ENCODE data around the gene CCDC85C.

CCDC85C gene

DNA sequence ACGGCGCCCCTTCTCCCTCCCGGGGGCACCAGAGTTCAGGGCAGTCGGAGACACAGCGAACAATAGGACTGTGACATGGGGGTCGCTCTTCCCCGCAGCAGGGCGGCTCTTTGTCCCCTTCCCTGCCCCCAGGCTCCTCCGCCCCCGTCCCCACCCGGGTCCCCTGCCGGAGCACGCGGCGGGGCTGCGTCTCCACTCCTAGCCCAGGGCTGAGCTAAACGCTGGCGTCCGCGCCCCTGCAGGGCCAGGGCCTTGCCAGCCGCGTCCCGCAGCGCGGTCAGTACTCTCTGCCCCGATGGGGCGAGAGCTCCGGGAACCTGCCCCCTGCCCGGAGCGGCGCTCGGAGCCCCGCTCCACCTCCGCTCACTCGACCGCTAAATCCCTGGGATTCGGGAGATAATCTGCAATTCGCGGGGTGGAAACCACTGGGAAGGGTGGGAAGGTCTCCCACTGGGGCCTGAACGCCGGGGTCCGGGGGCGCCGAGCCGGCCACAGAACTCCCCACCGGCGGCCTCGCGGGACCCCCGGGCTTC lies 825 bp upstream of the CCDC85C start:
- FAIRE-seq, result no peak

DNA sequence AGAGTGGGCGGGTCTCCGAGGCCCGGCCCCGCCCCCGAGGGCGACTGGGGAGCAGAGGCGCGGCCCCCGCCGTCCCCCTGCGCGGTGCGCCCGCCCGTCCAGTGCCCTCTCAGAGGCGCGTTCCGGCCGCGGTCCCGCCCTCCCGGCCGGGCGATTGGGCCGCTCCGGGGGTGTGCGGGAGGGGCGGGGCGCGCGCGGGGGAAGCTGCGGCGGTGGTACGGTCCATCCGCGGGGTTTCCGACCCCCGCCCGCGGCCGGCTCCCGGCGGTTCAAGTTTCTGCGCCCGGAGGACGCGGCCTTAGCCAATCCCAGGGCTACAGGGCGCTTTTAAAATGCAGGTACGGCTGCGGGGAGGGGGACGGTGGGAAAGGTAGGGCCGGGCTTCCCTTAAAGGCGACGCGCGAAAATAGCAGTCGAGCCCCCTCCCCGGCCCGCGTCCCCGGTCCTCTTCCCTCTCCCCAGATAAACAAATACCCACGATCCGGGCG lies 315 bp upstream of the CCDC85C start:
- FAIRE-seq, result no peak

DNA sequence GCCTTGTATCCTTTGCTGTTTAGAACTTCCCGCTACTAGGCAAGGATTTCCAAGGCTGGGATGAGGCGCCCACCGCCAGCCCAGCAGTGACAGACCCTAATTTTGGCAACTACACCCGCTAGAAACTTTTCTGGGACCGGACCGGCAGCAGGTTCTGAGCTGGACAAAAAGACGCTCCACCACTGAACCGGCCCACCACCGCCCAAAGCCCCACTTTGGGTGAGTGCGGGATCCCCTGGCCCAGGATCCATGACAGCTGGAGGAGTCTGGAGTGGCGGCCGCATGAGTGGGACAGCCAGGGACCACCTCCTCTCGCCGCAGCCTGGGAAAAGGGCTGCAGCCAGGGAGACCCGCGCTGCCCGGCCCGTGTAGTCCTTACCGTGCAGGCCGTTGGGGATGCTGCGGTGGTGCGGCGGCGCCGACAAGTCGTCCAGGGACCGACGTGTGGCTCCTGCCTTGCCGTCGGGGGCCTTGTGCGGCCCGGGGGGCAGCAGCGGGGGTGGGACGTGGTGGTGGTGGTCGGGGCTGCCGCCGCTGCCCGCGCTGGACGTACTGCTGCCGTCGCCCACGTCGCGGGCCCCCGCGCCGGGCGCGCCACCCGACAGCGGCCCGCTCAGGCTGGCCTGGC lies 1.1 kb downstream of the CCDC85C start:
- FAIRE-seq, result no peak

DNA sequence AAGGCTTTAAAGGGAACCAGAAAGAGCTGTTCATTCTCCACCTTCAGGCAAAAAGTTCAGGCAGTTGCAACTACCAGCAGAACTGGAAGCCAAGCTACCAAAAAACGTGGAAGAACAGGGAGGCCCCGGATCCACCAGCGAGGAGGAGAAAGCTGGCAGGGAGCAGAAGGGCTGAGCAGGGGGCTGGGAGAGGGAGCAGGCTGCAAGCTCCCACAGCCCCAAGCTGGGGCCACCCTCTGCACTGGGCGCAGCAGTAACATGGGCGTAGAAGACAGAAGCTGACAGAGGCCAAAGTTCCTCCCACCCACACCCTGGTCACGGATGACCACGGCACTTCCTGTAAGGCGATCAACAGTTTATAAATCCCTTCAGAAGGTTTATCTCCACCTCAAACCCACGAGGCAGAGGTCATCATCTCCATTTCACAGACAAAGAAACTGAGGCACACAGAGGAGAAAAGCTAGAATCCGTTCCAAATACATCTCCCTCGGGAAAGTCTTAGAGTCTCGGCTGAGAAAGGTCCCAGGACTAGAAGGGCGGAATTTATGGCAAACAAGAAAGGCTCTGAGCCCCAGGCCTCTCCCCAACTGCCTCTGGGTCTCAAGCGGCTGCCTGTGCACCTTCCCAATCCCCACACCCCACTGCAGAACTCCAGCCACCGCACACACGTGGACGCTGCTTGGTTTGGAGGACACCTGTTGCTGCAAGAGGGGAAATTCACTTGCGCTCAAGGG lies 1.8 kb downstream of the CCDC85C start:
- no peak for FAIRE-seq

DNA sequence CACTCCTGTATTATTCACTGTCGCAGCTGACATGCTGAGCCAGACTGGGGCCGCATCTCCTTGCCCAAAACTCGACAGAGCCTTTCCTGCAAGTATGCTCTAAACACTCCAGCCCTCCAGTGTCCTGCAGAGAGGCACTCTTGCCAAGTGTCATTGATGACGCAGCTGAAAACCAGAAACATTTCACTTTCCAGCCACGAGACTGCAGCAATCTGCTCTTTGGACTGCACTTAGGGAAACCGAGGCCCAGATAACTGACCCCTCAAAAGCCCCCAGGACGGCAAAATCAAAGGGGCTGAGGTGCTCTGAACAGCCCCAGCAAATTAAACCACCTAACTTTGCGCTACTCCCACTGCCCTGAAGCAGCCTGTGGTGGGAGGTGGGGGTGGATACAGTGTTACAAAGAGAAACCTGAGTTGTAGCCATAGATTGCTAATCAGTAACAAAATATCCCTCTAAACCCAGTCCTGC lies 2.6 kb downstream of the CCDC85C start:
- FAIRE-seq, result no peak

DNA sequence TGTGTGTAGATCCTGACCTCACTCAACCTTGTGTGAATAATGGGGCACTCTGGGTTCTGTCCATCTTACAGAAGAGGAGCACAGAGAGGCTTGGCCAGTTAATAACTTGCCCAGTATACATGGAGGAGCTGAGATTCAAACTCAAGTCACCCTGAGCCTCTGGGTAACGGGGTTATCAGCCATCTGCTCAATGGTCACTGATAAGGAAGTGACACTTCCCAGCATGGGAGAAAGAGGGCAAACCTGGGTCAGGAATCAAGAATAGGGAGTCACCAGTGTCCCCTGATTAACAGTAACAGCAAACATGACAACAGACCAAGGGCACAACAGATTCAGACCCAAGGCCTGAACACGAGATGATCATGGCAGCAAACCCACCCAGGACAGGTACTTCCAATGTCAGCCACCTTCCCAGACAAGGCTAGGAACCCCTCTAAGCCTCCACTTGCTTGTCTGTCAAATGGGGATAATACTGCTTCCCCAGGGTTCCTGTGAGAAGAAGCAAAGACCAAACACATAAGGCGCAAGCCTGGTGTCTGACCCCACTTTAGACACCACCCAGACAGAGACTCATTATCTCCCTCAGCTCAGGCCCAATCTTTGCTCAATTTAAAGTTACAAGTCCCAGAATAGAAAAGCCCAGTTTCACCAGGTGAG lies 3.6 kb downstream of the CCDC85C start:
- FAIRE-seq, result no peak

DNA sequence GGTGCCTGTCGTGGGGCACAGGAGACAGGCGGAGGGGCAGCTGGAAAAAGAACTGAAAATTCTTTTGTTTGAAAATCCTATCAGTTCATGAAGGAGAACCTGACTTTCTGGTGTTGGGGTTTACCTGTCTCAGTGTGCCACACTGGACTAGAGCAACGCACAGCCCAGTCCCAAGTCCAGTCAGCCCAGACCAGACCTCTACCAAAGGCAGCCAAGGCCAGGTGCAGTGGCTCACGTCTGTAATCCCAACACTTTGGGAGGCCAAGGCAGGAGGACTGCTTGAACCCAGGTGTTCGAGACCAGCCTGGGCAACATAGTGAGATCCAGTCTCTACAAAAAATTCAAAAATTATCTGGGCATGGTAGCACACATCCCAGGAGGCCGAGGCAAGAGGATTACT lies 4.6 kb downstream of the CCDC85C start:
- no peak for FAIRE-seq

DNA sequence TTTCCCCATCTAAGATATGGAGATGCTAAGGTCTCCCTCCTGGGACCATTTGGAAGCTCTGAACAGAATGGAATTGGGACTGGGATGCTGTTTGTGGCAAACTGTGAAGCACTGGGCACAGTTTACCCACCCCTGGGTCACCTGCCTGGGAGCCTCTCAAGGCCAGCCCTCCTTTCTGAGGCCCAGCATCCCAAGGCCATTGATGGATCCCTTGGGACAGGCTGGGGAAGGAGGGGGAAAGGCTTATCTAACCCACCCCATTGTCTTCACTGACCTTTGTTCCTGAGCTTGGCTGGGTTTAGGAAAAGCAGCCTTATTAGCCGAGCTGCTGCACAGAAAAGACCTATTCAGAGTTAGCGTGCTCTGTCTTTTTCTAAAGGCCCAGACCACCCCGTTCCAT lies 5.2 kb downstream of the CCDC85C start:
- FAIRE-seq, result no peak

DNA sequence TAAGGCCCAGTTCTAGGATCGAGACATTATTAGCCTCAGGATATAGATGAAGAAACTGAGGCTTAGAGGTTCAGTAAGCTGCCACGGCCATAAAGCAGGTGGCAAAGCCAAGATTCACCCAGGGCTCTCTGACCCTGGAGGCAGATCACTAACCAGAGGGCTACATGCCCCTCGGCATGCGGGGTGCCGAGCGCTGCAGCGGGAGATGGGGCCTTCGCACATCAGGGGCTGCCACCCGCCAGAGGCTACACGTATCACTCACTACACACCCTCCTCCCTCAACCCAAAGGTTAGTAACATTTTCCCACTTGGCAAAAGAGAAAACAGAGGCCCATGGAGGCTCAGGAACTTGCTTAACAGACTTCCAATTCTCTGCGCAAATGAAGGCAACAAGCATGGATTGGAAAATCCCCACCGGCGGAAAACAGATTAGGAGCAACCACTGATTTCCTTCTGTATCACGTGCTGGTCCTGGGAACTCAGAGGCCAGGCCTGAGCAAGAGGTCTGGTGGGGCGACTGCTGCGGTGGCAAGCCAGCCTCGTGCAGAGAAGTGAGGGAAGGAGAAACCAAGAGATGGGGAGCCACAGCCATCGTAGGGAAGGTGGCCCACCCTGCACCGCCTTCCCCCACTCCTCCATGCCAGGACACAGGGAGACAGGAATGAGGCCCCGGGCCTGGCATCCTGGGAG lies 6.0 kb downstream of the CCDC85C start:
- no peak for FAIRE-seq

DNA sequence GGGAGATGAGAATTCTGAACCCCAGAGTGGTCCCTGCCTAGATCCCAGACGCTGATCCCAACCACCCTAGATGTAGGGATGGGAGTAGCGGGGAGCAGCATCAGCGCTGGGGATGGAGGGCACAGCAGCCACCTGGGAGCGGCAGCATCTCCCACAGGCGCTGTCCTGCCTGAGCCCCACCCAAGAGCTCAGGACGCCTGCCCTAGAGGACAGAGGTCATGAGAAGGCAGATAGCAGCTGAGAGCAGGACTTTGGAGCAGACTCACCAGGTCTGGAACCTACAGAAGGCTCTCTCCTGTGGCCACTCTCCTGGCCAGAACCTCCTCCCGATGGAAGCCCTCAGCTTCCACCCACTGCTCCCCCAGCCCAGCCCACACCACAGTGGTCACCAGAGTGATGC lies 7.2 kb downstream of the CCDC85C start:
- FAIRE-seq, result no peak

DNA sequence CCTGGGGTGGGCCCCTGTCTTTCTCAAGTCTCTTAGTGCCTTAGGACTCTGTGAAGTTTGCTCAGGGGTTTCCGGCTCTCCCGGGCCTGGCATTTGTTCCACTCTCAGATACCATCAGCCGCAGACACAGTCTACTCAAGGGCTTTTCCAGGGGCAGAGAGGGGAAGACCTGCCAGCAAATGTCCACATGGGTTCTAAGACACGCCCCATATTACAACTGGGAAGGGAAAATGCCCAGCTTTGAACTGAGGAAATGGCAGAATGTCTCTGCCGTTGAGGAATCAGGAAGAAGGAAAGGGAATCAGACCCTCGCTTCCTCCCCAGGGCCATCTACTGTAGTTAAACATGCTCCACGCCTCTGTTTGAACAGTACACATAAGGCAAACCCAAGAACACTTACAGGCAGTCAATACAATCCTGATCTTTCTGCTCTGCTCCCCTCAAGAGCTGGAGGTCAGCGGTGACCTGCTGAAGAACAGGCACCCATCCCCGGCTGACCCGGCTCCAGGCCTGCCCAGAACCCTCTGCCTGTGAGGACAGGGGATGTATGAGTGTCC lies 7.9 kb downstream of the CCDC85C start:
- FAIRE-seq, result no peak

DNA sequence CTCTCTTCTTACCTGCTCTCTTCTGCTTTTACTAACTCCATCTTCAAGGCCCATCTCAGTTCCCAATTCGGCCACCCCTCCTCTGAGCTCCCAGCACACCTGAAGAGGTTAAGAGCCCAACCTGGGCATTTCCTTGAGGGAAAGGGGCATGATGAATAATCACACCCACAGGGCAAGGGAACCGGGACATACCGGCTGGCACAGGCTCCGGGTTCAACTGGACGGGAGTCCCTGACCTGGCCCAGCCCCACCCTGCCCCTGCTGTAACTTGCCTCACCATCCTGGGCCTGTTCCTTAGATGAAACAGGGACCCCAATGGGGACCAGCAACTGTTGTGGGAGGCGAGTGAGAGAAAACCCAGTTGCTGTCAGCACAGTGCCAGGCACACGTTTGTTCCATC lies 8.5 kb downstream of the CCDC85C start:
- no peak for FAIRE-seq

DNA sequence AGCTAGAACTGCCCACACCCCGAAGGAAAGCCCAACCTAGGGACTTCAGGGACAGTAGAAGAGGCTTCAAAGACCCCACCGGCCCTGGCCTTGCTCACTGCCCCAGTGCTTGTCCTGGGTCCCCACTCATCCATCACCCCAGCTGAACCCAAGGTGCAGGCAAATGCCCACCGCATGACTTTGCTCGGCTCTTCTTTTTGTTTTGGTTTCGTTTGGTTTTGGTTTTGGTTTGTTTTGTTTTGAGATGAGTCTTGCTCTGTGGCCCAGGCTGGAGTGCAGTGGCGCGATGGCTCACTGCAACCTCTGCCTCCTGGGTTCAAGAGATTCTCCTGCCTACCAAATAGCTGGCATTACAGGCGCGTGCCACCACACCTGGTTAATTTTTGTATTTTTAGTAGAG lies 9.0 kb downstream of the CCDC85C start:
- no peak for FAIRE-seq

DNA sequence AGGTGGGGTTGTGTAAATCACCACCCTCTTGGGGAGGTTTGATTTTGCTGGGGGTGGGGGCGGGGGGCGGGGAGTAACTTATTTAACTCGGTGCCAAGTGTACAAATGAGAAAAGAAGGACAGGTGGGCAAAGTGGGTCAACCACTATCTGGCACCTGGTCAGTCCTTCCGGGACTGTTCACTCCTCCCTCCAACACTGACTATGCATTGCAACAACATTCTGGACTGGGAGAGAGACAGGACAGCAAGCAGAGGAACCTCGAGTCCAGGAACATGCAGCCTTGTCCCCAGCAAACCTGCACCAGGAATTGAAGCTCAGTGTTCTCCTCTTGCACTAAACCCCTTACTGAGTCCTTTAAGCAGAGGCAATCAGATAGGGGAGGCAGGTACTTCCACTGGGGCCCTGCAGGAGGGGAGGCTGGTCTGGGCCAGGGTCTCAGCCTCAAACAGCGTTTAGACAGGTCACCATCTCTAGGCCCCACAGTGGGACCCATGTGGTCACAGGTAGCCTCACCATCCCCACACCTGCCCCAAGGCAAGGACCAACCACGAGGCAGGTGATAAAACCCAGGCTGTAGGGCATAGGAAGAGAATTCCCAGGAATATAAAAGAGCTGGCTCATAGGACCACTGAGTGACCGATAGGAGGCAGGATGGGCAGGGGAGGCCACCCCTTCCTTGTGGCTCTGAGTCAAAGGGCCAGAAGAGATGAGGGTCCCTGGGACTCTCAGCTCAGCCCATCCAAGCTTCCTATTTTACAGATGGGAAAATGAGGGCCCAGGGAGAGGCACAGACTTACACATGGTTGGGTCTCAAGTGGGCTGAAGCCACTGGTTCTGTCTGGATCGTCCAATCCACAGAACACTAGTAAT lies 9.8 kb downstream of the CCDC85C start:
- FAIRE-seq, result no peak

DNA sequence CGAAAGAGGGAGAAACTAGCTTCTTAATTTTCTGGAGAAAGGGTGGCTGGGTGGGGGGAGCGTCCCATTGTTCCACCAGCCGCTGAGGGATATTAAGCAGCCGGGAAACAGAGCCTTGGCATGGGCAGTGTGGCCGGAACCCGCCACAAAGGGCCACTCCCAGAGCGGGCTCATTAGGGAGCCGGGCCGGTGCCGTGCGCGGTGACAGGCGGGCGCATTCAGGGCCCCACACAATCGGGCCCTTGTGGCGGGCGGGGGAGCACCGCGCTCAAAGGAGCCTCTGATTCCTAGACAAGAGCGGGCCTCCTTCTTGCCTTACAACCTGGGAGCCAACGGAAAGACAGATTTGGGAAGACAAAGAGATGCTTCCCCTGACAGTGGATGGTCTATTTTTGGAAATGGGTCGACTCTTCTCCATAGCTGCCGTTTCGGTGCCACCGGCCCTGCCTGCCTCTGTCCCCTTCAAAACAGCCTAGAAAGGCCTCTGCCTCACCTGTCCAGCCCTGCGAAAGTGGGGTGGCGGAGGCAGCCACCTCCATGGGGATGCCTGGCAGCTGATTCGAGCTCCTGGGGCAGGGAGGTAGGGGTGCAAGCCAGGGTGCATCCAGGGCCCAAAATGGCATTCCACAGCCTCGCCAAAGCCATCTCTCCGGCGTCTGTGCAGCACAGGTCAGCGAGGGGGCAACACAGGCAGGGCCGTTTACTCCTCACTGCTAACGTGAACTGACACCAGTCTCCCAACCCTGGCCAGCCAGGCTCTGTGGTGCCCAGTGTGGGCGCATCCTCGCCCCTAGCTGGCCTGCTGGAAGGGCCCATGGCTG lies 10.9 kb downstream of the CCDC85C start:
- FAIRE-seq, result no peak

DNA sequence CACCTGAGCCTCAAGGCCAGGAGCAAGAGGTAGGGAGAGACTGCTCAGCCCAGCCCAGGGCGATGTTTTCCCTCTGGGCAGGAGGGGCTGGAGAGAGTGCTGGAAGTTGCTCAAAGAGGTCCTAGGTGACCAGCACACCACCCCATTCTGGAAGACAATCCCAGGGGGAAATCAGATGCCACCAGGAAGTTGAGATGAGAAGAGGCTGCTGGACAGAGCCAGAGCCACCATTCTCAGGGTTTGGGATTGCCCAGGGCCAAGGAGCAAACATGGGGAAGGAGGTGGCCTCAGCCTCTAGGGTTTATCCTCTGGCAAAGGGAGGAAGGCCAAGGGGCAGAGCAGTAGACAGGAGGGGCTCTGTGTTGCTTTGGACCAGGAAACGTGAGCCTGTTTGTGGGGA lies 11.6 kb downstream of the CCDC85C start:
- no peak for FAIRE-seq

DNA sequence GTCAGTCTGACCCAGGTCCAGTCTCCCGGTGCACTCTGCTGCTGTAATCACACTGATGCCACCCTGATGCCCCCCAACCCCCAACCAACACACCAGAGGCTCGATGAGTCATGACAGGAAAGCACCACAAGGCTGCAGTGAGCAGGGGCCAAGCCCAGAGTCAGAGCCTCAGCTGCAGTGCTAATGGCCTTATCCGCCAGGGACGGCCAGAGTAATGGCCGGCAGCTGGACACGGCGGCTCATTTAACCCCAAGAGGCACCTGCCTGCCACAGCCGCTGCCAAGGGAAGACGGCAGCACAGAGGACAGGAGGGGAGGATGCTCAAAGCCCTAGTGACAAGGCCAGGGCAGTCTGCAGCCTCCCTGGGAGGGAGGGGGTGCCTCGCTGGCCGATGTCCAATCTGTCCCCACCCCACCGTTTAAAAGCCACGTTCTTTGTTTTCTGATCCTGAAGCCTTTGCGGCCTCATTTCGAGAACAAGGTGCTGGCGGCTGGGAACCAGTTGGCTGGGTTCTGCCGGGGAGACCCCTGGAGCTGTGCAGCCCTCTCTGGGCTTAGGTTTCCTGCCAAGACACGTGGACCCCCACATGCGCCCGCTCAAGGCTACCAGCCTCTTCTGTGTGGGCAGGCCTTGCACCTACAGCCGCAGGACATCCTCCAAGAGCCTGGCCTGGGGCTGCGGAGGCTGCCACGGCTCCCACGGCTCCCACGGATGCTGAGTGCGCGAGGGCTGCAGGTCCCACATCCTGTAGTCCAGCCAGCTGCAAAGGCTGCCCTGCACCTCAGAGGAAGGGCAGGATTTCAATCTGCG lies 13.1 kb downstream of the CCDC85C start:
- no peak for FAIRE-seq

DNA sequence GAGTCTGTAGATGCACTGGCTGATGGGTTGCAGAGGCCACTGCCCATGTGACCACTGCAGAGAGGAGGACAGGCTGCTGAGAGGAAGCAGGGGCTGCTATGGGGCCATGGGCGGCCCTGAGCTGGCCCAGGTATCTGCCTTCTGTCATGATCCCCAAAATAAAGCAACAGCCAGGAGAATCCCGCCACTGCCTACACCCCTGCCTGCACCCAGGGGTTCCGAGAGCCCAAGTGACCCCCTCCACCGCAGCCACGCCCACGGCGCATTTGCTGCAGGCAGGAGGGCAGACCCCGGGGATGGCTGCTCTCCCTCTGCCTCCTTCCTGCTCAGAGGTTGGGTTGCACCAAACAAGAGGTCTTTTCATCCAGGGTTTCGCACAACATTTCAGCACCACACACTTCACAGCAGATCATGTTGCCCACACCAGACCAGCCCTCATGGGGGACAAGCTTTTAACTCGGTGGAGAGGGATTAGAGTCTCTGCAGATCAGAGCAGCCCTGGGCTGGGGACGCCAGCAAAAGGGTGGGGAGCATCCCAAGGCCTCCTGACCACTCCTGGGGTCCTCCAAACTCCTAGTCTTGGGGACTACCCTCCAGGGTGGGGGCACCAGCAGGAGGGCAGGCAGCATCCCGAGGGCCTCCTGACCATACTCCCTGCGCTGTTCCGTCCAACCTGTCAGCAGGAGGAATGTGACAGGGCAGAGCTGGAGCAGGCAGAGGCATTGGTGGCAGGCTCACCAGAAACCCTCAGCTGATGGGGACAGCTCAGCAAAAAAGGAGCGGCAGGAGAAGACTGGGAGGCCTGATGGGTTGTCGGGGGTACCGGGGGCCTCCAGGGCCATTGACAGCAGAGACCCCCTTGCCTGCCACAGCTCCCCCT lies 14.1 kb downstream of the CCDC85C start:
- FAIRE-seq, result no peak

DNA sequence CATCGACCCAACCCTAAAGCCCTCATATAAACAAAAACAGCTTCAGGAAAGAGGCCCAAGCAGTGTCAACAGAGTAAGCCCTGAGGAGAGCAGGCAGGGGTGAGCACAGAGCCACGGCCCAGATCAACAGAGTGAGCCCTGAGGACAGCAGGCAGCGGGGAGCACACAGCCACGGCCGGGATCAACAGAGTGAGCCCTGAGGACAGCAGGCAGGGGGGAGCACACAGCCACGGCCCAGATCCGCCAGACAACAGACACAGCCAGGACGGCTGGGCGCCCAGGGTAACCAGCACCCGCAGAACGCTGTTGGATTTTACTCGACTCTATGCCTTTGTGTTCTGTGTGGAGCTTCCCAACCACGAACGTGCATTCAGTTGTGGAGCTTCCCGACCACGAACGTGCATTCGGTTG lies 15.0 kb downstream of the CCDC85C start:
- no peak for FAIRE-seq

All from endometrium (tissue), 2 donors.